SK-N-SH (cell line): ENCODE data around the gene PHF23. TPM values are rescaled to one million over a fixed set of nuclear protein-coding genes. Genes with fewer than 3 reads are reported as not detected.

Experiments used
- CTCF ChIA-PET: fragments of 300-600, 350-600 bp; formaldehyde crosslinking; extraction: SDS; loops from one replicate; lab custom pipeline; 2021; lab: Yijun Ruan, JAX
- POLR2A ChIA-PET: fragments of 350-600 bp; sonication (Branson Sonifier 250); formaldehyde crosslinking; extraction: SDS; loops from one replicate; lab custom pipeline; 2020; ENCODE audit warnings: antibody characterized with exemption, inconsistent platforms; lab: Yijun Ruan, JAX
- DNase-seq: peaks from one replicate; pipeline ENCODE4 v3.0.0; 2012
- H2AFZ ChIP-seq: fragments of 200-600 bp; sonication (generic); 2 replicates; pipeline ENCODE4 v1.8.1; 2016; ENCODE audit warnings: antibody characterized with exemption, mild to moderate bottlenecking, low read depth
- H3F3A ChIP-seq: fragments of 200-600 bp; sonication (generic); replicated peaks from 2 replicates; pipeline ENCODE3; 2016; ENCODE audit warnings: antibody characterized with exemption, mild to moderate bottlenecking; ENCODE audit not compliant: insufficient read depth
- H3K27ac ChIP-seq, 2 experiments: fragments of 200-500 bp in 1 of 2; fragments of 200-600 bp in 1 of 2; sonication (Bioruptor generic) in 1 of 2; sonication (generic), shearing (Covaris generic) in 1 of 2; 2 replicates each; pipeline versions ENCODE4 v1.5.1 to v1.6.1; 2014 to 2016; ENCODE audit warnings: low read depth in 2 of 2, inconsistent platforms in 1 of 2, low read length in 1 of 2, mild to moderate bottlenecking in 1 of 2, mixed read lengths in 1 of 2
- H3K27me3 ChIP-seq: fragments of 200-600 bp; sonication (generic), shearing (Covaris generic); 2 replicates; pipeline ENCODE4 v1.6.1; 2016; ENCODE audit warnings: mixed run types; ENCODE audit not compliant: insufficient read depth
- H3K36me3 ChIP-seq, 2 experiments: fragments of 200-500 bp in 1 of 2; fragments of 200-600 bp in 1 of 2; sonication (Bioruptor generic) in 1 of 2; sonication (generic) in 1 of 2; replicated peaks in 1 of 2; 2 replicates each; pipeline versions ENCODE3 to v1.5.1; 2014 to 2016; ENCODE audit warnings: low read length in 1 of 2, mild to moderate bottlenecking in 1 of 2; ENCODE audit not compliant: insufficient read depth in 2 of 2, control insufficient read depth in 1 of 2
- H3K4me1 ChIP-seq, 2 experiments: fragments of 200-500 bp in 1 of 2; fragments of 200-600 bp in 1 of 2; sonication (Bioruptor generic) in 1 of 2; sonication (generic), shearing (Covaris generic) in 1 of 2; 2 replicates each; pipeline versions ENCODE4 v1.5.1 to v1.6.1; 2014 to 2016; ENCODE audit warnings: low read depth in 1 of 2, low read length in 1 of 2, mixed run types in 1 of 2; ENCODE audit not compliant: insufficient read depth in 2 of 2, control insufficient read depth in 1 of 2
- H3K4me2 ChIP-seq: fragments of 200-600 bp; sonication (generic), shearing (Covaris generic); 2 replicates; pipeline ENCODE4 v1.6.1; 2017; ENCODE audit warnings: mixed run types
- H3K4me3 ChIP-seq, 2 experiments: fragments of 200-500 bp in 1 of 2; fragments of 200-600 bp in 1 of 2; sonication (Bioruptor generic) in 1 of 2; sonication (generic), shearing (Covaris generic) in 1 of 2; 2 replicates each; pipeline versions ENCODE4 v1.5.1 to v1.8.1; 2014 to 2016; ENCODE audit warnings: low read depth in 2 of 2, inconsistent platforms in 1 of 2, low read length in 1 of 2, mild to moderate bottlenecking in 1 of 2, mixed read lengths in 1 of 2, moderate library complexity in 1 of 2
- H3K79me2 ChIP-seq: fragments of 200-600 bp; sonication (generic); 2 replicates; pipeline ENCODE4 v1.8.1; 2017; ENCODE audit warnings: mild to moderate bottlenecking; ENCODE audit not compliant: insufficient read depth
- H3K9ac ChIP-seq: fragments of 200-600 bp; sonication (generic); 2 replicates; pipeline ENCODE4 v1.6.1; 2017; ENCODE audit warnings: mixed run types
- H3K9me2 ChIP-seq: fragments of 200-600 bp; sonication (generic); 2 replicates; pipeline ENCODE4 v1.6.1; 2017; ENCODE audit warnings: mixed run types
- H3K9me3 ChIP-seq: fragments of 200-600 bp; sonication (generic); 2 replicates; pipeline ENCODE4 v1.6.1; 2017; ENCODE audit warnings: mixed run types, mild to moderate bottlenecking, moderate library complexity
- H4K20me1 ChIP-seq: fragments of 200-600 bp; sonication (generic); 2 replicates; pipeline ENCODE4 v1.6.1; 2017; ENCODE audit warnings: mild to moderate bottlenecking, mixed run types; ENCODE audit not compliant: insufficient read depth
- CHD2 ChIP-seq: fragments of 150-350 bp; IDR thresholded peaks from 2 replicates; pipeline ENCODE4 v1.6.1; 2018; ENCODE audit warnings: low read length; ENCODE audit not compliant: partially characterized antibody
- EP300 ChIP-seq, 2 experiments: IDR thresholded peaks; 2 replicates each; pipeline versions ENCODE4 v1.4.0 to v1.6.1; 2012; ENCODE audit warnings: borderline replicate concordance in 1 of 2, low read depth in 1 of 2, low read length in 1 of 2
- MEF2A ChIP-seq: IDR thresholded peaks from 2 replicates; pipeline ENCODE4 v1.4.0; 2012; ENCODE audit warnings: low read depth, borderline replicate concordance
- MXI1 ChIP-seq: IDR thresholded peaks from 2 replicates; pipeline ENCODE4 v1.6.1; 2012; ENCODE audit warnings: mild to moderate bottlenecking, low read depth, low read length, improper control_type of control experiment
- NRF1 ChIP-seq: IDR thresholded peaks from 2 replicates; pipeline ENCODE4 v1.6.1; 2012; ENCODE audit warnings: low read depth, mild to moderate bottlenecking, low read length
- RCOR1 ChIP-seq: fragments of 150-350 bp; IDR thresholded peaks from 2 replicates; pipeline ENCODE4 v1.6.1; 2017; ENCODE audit warnings: antibody characterized with exemption, low read length
- RFX5 ChIP-seq: IDR thresholded peaks from 2 replicates; pipeline ENCODE4 v1.6.1; 2012; ENCODE audit warnings: mild to moderate bottlenecking, improper control_type of control experiment, low read length
- SIN3A ChIP-seq: IDR thresholded peaks from 2 replicates; pipeline ENCODE4 v1.6.1; 2012; ENCODE audit warnings: low read depth, mild to moderate bottlenecking, low read length, moderate library complexity, borderline replicate concordance
- TAF1 ChIP-seq: IDR thresholded peaks from 2 replicates; pipeline ENCODE4 v1.6.1; 2012; ENCODE audit warnings: low read depth, mild to moderate bottlenecking, low read length, moderate library complexity, borderline replicate concordance
- WGBS: methylation state at CpG from one replicate; pipeline ENCODE4 v1.1.6; 2017; ENCODE audit warnings: low lambda C conversion rate; 5-methylcytosine and 5-hydroxymethylcytosine counted together
- polyA plus RNA-seq, 3 experiments: library from polyadenylated mRNA; depleted of rRNA; stranded (reverse); fragments of >200 nt; gene quantifications; 2 replicates each; pipeline ENCODE4 v1.2.3, GENCODE V29; 2012
- TF ChIP-seq, protein P1 (sequence below): IDR thresholded peaks from 2 replicates; pipeline ENCODE4 v1.4.0; 2012; ENCODE audit warnings: low read depth
- TF ChIP-seq, protein P2 (sequence below): fragments of 150-350 bp; IDR thresholded peaks from 2 replicates; pipeline ENCODE4 v1.6.1; 2017; ENCODE audit warnings: antibody characterized with exemption, low read length, low read depth, borderline replicate concordance
- TF ChIP-seq, protein P3 (sequence below): IDR thresholded peaks from 2 replicates; pipeline ENCODE4; 2012
- TF ChIP-seq, protein P4 (sequence below): fragments of 150-350 bp; IDR thresholded peaks from 2 replicates; pipeline ENCODE4 v1.6.1; 2016; ENCODE audit warnings: mild to moderate bottlenecking, low read depth, low read length
- TF ChIP-seq, protein P5 (sequence below): fragments of 200-600 bp; sonication (generic); IDR thresholded peaks from 2 replicates; pipeline ENCODE4 v1.6.1; 2017; ENCODE audit warnings: antibody characterized with exemption, mild to moderate bottlenecking, moderate library complexity

PHF23 gene
- polyA plus RNA-seq, 1 of the 3 experiments (the other 2 are of a cell fraction): 53.3 TPM

DNA sequence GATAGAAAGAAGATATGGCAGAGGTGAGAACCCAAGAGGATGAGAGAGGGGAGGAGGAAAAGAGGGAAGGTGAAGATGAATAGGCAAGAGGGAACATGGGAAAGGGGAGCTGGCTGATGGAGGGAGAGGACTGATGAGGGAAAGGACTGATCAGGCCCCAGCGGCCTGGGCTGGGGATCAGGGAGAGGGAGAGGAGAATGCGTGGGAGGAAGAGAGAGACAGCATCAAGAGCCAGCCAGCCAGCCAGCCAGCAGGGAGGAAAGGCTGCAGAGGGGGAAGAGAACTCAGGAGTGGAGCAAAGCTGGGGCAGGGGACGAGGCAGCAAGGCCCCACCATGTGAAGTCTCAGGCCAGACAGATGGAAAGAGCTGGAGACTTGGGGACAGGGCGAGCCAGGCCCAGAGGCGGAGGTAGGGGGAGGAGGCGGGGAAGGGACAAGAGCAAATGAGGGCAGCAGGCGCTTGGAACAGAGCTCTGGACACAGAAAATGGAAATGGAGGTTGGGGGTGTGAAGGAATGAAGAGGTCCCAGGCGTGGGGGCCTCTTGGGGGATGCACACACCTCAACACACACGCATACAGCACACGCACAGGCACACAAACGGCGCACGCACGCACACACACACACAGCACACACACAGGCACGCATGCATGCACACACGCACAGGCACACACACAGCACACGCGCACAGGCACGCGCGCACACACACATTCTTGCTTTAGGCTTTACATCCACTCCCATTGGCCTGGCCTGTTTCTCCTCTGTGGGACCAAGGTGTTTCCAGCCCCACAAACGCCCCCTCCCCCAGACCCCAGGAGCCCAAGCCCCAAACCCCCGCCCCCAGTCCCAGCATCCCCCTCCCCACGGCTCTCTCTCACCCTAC lies 31.9 kb downstream of the PHF23 start (continued):
- TF ChIP-seq, protein P1, sequence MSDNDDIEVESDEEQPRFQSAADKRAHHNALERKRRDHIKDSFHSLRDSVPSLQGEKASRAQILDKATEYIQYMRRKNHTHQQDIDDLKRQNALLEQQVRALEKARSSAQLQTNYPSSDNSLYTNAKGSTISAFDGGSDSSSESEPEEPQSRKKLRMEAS: no peak
- no peak for TF ChIP-seq TAF1

DNA sequence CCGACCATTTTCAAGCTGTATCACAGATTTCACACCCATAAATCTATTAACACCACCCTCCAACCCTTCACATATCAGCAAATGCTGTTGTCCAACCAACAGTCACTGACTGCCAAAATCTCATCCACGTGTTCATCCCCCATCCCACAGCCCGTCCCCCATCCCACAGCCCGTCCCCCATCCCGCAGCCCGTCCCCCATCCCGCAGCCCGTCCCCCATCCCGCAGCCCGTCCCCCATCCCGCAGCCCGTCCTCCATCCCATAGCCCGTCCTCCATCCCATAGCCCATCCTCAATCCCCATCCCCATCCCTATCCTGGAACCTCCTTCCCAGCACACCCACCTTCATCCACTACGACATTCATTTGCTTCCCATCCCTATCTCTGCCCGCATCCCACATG lies 33.7 kb downstream of the PHF23 start:
- H3K9ac ChIP-seq: peak overlapping the region; percentile 53; the same call in 1 of the 2 replicates
- H2AFZ ChIP-seq: 0 out of 2 replicates have a peak overlapping the region, but pooled peaks have one; percentile 42
- POLR2A ChIA-PET: interaction anchor here (1.1 kb wide), 1 partner anchor 14 kb away, joined by 3 read pairs; the partner anchor contains the start of genes ACADVL and DLG4
- peaks cover 16 to 24% of the 10 kb centered on the region in 2 experiments for H3K36me3 ChIP-seq
- H3K27me3 ChIP-seq: no peaks in the 10 kb centered on the region
- no peak for DNase-seq
- H4K20me1 ChIP-seq: peaks cover 24% of the 10 kb centered on the region
- peak overlapping the region; percentile 34 to 91; a peak in 3 of 4 replicates for H3K27ac ChIP-seq
- TF ChIP-seq, protein P2, sequence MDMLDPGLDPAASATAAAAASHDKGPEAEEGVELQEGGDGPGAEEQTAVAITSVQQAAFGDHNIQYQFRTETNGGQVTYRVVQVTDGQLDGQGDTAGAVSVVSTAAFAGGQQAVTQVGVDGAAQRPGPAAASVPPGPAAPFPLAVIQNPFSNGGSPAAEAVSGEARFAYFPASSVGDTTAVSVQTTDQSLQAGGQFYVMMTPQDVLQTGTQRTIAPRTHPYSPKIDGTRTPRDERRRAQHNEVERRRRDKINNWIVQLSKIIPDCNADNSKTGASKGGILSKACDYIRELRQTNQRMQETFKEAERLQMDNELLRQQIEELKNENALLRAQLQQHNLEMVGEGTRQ: no peak
- TF ChIP-seq, protein P3, sequence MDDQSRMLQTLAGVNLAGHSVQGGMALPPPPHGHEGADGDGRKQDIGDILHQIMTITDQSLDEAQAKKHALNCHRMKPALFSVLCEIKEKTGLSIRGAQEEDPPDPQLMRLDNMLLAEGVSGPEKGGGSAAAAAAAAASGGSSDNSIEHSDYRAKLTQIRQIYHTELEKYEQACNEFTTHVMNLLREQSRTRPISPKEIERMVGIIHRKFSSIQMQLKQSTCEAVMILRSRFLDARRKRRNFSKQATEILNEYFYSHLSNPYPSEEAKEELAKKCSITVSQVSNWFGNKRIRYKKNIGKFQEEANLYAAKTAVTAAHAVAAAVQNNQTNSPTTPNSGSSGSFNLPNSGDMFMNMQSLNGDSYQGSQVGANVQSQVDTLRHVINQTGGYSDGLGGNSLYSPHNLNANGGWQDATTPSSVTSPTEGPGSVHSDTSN: no peak
- TF ChIP-seq, all 33 proteins: peak for 0
- Histone ChIP-seq H3K4me3 (peak overlapping the region in 1 of 2 experiments; percentile 47; a peak in 3 of 4 replicates), H3K9me3 (no peaks in the 10 kb centered on the region), H3K9me2 (no peaks in the 10 kb centered on the region), H3K4me2 (peak overlapping the region; percentile 79; the same call in 1 of the 2 replicates), H3F3A (peaks cover 10% of the 10 kb centered on the region), H3K4me1 (peaks cover 0 to 13% of the 10 kb centered on the region in 2 experiments; a peak in 2 of 4 replicates), H3K79me2 (peaks cover 28% of the 10 kb centered on the region)
- CTCF ChIA-PET: no interaction called here
- WGBS: 74% methylated on average over 15 of the region's 15 CpGs

DNA sequence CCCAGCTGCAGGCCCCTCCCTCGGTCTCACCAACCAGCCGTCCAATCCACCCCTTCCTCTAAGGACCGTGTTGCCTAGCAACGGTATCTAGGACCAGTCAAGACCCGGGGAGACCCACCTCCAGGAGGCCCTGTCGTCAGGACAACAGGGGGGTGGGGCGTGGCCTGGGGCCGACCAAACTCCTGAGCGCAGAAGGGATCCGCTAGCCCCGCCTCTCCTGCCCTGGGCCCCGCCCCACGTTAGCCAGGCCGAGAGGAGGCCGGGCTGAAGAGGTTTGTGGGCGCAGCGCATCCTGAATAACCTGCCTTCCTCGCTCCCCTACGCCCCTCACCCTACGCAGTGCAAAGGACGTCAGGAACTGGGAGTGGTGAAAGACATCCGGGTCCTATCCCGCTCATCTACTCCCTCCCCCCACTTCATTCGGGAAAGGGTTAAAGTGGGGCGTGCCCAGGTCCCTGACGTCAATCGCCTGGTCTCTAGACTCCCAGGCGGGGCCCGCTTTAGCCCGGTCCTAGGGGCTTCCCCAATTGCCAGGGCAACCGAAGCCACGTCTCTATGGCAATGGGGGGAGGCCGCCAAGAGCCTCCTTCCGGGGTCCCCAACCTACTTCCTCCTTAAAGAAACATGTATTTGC lies 34.3 kb downstream of the PHF23 start:
- Histone ChIP-seq H3K27ac (peak overlapping the region; percentile 34 to 91), H3K9me2 (no peaks in the 10 kb centered on the region), H3K79me2 (peaks cover 21% of the 10 kb centered on the region), H3K4me2 (peak overlapping the region; percentile 79), H3K27me3 (no peaks in the 10 kb centered on the region), H2AFZ (0 out of 2 replicates have a peak overlapping the region, but pooled peaks have one; percentile 42), H3K36me3 (peaks cover 19 to 28% of the 10 kb centered on the region in 2 experiments), H3K9me3 (no peaks in the 10 kb centered on the region), H3F3A (peaks cover 10% of the 10 kb centered on the region), H3K4me3 (peak overlapping the region; percentile 39 to 47), H3K4me1 (peaks cover 0 to 13% of the 10 kb centered on the region in 2 experiments; a peak in 2 of 4 replicates), H3K9ac (peak overlapping the region; percentile 53), H4K20me1 (peaks cover 18% of the 10 kb centered on the region; the same call in 1 of the 2 replicates)
- POLR2A ChIA-PET: interaction anchor here (1.1 kb wide), 1 partner anchor 14 kb away, joined by 3 read pairs; the partner anchor contains the start of genes ACADVL and DLG4
- WGBS: 3% methylated on average over 25 of the region's 34 CpGs
- CTCF ChIA-PET: interaction anchor here (0.8 to 2.4 kb wide), 4 partner anchors 9 to 159 kb away, joined by 3 to 10 read pairs (median 3); no protein-coding TSS in a partner anchor
- DNase-seq: peak; percentile 99
- TF ChIP-seq NRF1 (no peak), RFX5 (peak; percentile 52; the same call in 1 of the 2 replicates), RCOR1 (0 out of 2 replicates have a peak, but pooled peaks have one; percentile 24), EP300 (IDR thresholded peaks at IDR 0.05; ENCODE audit: borderline replicate concordance in 1 of 2, low read depth in 1 of 2, low read length in 1 of 2) (no peak), SIN3A (no peak), CHD2 (peak; percentile 86), MXI1 (peak; percentile 60), MEF2A (no peak)
- TF ChIP-seq, protein P3: no peak
- TF ChIP-seq, protein P4, sequence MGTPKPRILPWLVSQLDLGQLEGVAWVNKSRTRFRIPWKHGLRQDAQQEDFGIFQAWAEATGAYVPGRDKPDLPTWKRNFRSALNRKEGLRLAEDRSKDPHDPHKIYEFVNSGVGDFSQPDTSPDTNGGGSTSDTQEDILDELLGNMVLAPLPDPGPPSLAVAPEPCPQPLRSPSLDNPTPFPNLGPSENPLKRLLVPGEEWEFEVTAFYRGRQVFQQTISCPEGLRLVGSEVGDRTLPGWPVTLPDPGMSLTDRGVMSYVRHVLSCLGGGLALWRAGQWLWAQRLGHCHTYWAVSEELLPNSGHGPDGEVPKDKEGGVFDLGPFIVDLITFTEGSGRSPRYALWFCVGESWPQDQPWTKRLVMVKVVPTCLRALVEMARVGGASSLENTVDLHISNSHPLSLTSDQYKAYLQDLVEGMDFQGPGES: no peak
- TF ChIP-seq, protein P5, sequence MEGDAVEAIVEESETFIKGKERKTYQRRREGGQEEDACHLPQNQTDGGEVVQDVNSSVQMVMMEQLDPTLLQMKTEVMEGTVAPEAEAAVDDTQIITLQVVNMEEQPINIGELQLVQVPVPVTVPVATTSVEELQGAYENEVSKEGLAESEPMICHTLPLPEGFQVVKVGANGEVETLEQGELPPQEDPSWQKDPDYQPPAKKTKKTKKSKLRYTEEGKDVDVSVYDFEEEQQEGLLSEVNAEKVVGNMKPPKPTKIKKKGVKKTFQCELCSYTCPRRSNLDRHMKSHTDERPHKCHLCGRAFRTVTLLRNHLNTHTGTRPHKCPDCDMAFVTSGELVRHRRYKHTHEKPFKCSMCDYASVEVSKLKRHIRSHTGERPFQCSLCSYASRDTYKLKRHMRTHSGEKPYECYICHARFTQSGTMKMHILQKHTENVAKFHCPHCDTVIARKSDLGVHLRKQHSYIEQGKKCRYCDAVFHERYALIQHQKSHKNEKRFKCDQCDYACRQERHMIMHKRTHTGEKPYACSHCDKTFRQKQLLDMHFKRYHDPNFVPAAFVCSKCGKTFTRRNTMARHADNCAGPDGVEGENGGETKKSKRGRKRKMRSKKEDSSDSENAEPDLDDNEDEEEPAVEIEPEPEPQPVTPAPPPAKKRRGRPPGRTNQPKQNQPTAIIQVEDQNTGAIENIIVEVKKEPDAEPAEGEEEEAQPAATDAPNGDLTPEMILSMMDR: no peak
